K562 (cell line): ENCODE data around the gene IGDCC3. TPM values are rescaled to one million over a fixed set of nuclear protein-coding genes. Genes with fewer than 3 reads are reported as not detected.

Experiments
- ATAC-seq: fragments of 200-7000 bp; cut with Tn5 transposase; 3 replicates; pipeline ENCODE4 v1.9.1; 2020; ENCODE audit warnings: moderate library complexity
- BruUV-seq: library from RNA; stranded (reverse); fragments of 400-500 nt; replicated peaks from 2 replicates; lab custom pipeline; 2021; lab: Mats Ljungman, UMichigan
- CTCF ChIA-PET: fragments of 300-600 bp; formaldehyde crosslinking; extraction: SDS; loops from one replicate; lab custom pipeline; 2021; ENCODE audit warnings: low intra/inter-chr PET ratio; lab: Yijun Ruan, JAX
- POLR2A ChIA-PET: fragments of 300-600, 350-650 bp; sonication (Branson Sonifier 250); formaldehyde crosslinking; extraction: SDS; loops from one replicate; lab custom pipeline; 2021; ENCODE audit warnings: antibody characterized with exemption, inconsistent platforms; lab: Yijun Ruan, JAX
- DNase-seq, 4 experiments: peaks; one replicate each; pipeline versions ENCODE4 v3.0.0 to v3.0.0-alpha.2; 2011 to 2018; ENCODE audit warnings: low spot score in 3 of 4, mixed read lengths in 3 of 4; ENCODE audit errors: extremely low read depth in 1 of 4
- FAIRE-seq: peaks from 2 replicates; lab custom pipeline; 2011; peaks lifted over from hg19 to GRCh38; lab: Jason Lieb, UNC
- H2AFZ ChIP-seq: 2 replicates; pipeline ENCODE4 v1.6.0; 2011; ENCODE audit warnings: low read depth, low read length, control low read depth, inconsistent platforms
- H3K27ac ChIP-seq: fragments of 200-600 bp; 3 replicates; pipeline ENCODE4 v1.8.0; 2011; ENCODE audit warnings: low read depth, mild to moderate bottlenecking, control low read depth, inconsistent platforms, low read length, moderate library complexity, mixed read lengths; ENCODE audit errors: extremely low read depth
- H3K27me3 ChIP-seq, 2 experiments: fragments of 300-600 bp in 1 of 2; 2 replicates in 1 of 2; 3 replicates in 1 of 2; pipeline versions ENCODE4 v1.6.0 to v1.8.0; 2011; ENCODE audit warnings: inconsistent platforms in 2 of 2, low read length in 2 of 2, mild to moderate bottlenecking in 1 of 2, mixed read lengths in 1 of 2, moderate library complexity in 1 of 2; ENCODE audit not compliant: control insufficient read depth in 2 of 2, insufficient read depth in 2 of 2
- H3K36me3 ChIP-seq: fragments of 300-600 bp; 3 replicates; pipeline ENCODE4 v1.8.0; 2011; ENCODE audit warnings: mild to moderate bottlenecking, low read length, inconsistent platforms; ENCODE audit not compliant: control insufficient read depth, insufficient read depth
- H3K4me1 ChIP-seq, 2 experiments: fragments of 200-600 bp in 1 of 2; replicated peaks in 1 of 2; 2 replicates in 1 of 2; 3 replicates in 1 of 2; pipeline versions ENCODE4 v1.5.1 to v1.8.0; 2011; ENCODE audit warnings: inconsistent platforms in 2 of 2, low read length in 2 of 2, mild to moderate bottlenecking in 1 of 2, mixed read lengths in 1 of 2, moderate library complexity in 1 of 2; ENCODE audit not compliant: control insufficient read depth in 2 of 2, insufficient read depth in 2 of 2
- H3K4me2 ChIP-seq: 2 replicates; pipeline ENCODE4 v1.6.1; 2011; ENCODE audit warnings: low read length, control low read depth, inconsistent platforms, mixed read lengths; ENCODE audit not compliant: insufficient read depth
- H3K4me3 ChIP-seq: fragments of 200-600 bp; sonication (generic), shearing (Covaris generic); 2 replicates; pipeline ENCODE4 v1.5.1; 2016; ENCODE audit warnings: control low read depth, inconsistent platforms
- H3K79me2 ChIP-seq: fragments of 200-600 bp; 3 replicates; pipeline ENCODE4 v1.8.0; 2011; ENCODE audit warnings: low read length, inconsistent platforms; ENCODE audit not compliant: control insufficient read depth, insufficient read depth
- H3K9ac ChIP-seq, 2 experiments: 2 replicates each; pipeline versions ENCODE4 v1.6.0 to v1.6.1; 2011; ENCODE audit warnings: low read depth in 2 of 2, low read length in 2 of 2, control low read depth in 1 of 2, inconsistent platforms in 1 of 2, mild to moderate bottlenecking in 1 of 2, mixed read lengths in 1 of 2; ENCODE audit not compliant: insufficient read depth in 1 of 2
- H3K9me1 ChIP-seq: one replicate; pipeline ENCODE4 v1.6.0; 2011; ENCODE audit warnings: inconsistent platforms, mild to moderate bottlenecking, low read length, moderate library complexity; ENCODE audit not compliant: control insufficient read depth, insufficient read depth
- H3K9me3 ChIP-seq: replicated peaks from 2 replicates; pipeline ENCODE4 v1.5.1; 2011; ENCODE audit warnings: low read depth, low read length, inconsistent platforms; ENCODE audit not compliant: control insufficient read depth, insufficient read depth
- H4K20me1 ChIP-seq: replicated peaks from 2 replicates; pipeline ENCODE4 v1.6.1; 2011; ENCODE audit warnings: low read length, inconsistent platforms, mixed read lengths; ENCODE audit not compliant: control insufficient read depth, insufficient read depth
- ETV1 ChIP-seq: fragments of 450-650 bp; conservative IDR thresholded peaks from 2 replicates; pipeline ENCODE4 v1.6.1; 2016; ENCODE audit warnings: missing genetic modification characterization, control low read depth, low read depth, missing compliant biosample characterization
- LCOR ChIP-seq: sonication (generic); formaldehyde crosslinking; IDR thresholded peaks from 2 replicates; pipeline ENCODE4 v1.8.0; 2022; ENCODE audit warnings: mild to moderate bottlenecking, missing genetic modification reagents
- NR2C1 ChIP-seq, 2 experiments: fragments of 450-650 bp; IDR thresholded peaks; 2 replicates each; pipeline ENCODE4 v1.6.1; 2017; ENCODE audit warnings: mild to moderate bottlenecking in 2 of 2, antibody characterized with exemption in 1 of 2, inconsistent platforms in 1 of 2, missing compliant biosample characterization in 1 of 2, missing genetic modification characterization in 1 of 2
- PHB2 ChIP-seq: fragments of 450-650 bp; IDR thresholded peaks from 2 replicates; pipeline ENCODE4 v1.6.1; 2017; ENCODE audit warnings: low read depth
- ZBTB8A ChIP-seq: fragments of 450-650 bp; IDR thresholded peaks from 2 replicates; pipeline ENCODE4 v1.6.1; 2018; ENCODE audit warnings: mild to moderate bottlenecking, moderate library complexity; ENCODE audit not compliant: partially characterized antibody
- ZNF408 ChIP-seq: fragments of 250-450 bp; sonication (Bioruptor Pico); IDR thresholded peaks from 2 replicates; pipeline ENCODE4 v1.4.0; 2020; ENCODE audit warnings: low read depth, mild to moderate bottlenecking, moderate library complexity
- WGBS: fragments of 100-300 bp; shearing (Covaris generic); methylation state at CpG from one replicate; pipeline ENCODE4 v1.1.6; 2016; ENCODE audit warnings: low coverage, mixed read lengths; ENCODE audit not compliant: insufficient coverage; ENCODE audit errors: missing lambda C conversion rate; 5-methylcytosine and 5-hydroxymethylcytosine counted together
- in situ Hi-C: fragments of 300-500 bp; cut with MboI; formaldehyde crosslinking; loops from 4 replicates; pipeline ENCODE4 v1.15.0; 2018; ENCODE audit warnings: inconsistent platforms, mixed read lengths
- intact Hi-C: fragments of 100-400 bp; cut with micrococcal nuclease; formaldehyde crosslinking; loops from 2 replicates; pipeline ENCODE4 v1.14.2; 2022
- polyA plus RNA-seq, 8 experiments: library from polyadenylated mRNA; depleted of rRNA in 4 of 8; stranded (reverse) in 5 of 8; unstranded in 3 of 8; fragments of >200 nt; fragmentation: Nextera tagmentation in 2 of 8; fragmentation: Illumina TruSeq in 1 of 8; extraction: Ambion mirVana in 2 of 8; extraction: Trizol in 1 of 8; gene quantifications; 2 replicates each; pipeline versions ENCODE4 v1.2.1 to v1.2.3, GENCODE V29; 2011 to 2014; ENCODE audit warnings: inconsistent platforms in 1 of 8, missing spikeins in 1 of 8
- total RNA-seq, 7 experiments: library from RNA; depleted of rRNA in 6 of 7; stranded (reverse); fragments of >200 nt in 6 of 7; fragmentation: Illumina TruSeq in 2 of 7; extraction: Trizol in 2 of 7; gene quantifications; 2 replicates each; pipeline versions ENCODE4 v1.2.1 to v1.2.3, GENCODE V29; 2011 to 2021; ENCODE audit warnings: low replicate concordance in 1 of 7
- TF ChIP-seq, protein P1 (sequence below): fragments of 250-450 bp; sonication (Bioruptor Pico); IDR thresholded peaks from 2 replicates; pipeline ENCODE4 v1.5.0; 2022; ENCODE audit warnings: mild to moderate bottlenecking

Gene IGDCC3
- total and polyA plus RNA-seq, 9 of the 15 experiments (the other 6 are each of a cell fraction or from before 2014, with no cell fraction given) = not detected

DNA sequence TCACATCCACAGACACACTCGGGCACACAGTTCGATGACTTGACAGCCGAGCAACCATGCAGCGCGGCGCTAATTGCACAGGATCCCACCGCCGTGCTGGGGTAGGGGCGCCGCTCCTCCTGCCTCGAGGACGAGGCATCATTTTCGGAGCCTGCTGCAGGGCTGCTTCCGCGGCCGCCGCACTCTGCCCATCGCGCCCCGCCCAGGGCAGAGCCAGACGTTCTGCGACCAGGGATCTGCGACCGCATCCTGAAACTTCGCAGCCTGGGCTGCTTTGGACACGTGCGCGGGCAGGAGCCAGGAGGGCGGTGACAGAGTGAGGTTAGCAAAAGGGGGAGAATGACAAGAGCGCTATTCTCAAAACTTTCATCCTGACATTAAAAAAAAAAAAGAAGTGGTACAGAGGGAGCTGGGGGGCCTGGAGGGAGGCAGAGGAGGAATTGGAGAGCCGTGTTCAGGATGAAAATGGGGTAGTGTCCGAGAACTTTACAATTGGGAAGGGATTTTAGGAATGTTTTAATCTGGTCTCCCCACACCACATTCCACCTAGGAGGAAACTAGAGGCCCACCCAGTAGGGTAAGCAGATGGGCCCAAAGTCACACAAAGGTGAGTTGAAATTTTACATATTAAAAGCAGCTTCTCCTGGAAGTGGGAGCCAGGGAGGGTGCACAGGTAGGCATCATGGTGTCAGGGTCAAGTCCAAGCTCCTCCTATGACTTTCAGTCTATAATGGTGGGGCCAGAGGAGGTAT, 15.9 kb downstream of the IGDCC3 start:
- intact Hi-C loops (no loop called here), in situ Hi-C loops (no loop called here)
- Histone ChIP-seq H3K27ac (no peak overlapping the region), H3K4me3 (no peak overlapping the region), H3K4me2 (no peak overlapping the region), H3K79me2 (no peaks in the 10 kb centered on the region), H3K27me3 (peaks cover 13 to 37% of the 10 kb centered on the region in 2 experiments; a peak in 3 of 5 replicates), H3K4me1 (peaks cover 0 to 5% of the 10 kb centered on the region in 2 experiments; a peak in 2 of 5 replicates), H3K9ac (no peak overlapping the region), H3K9me1 (no peaks in the 10 kb centered on the region), H3K36me3 (no peaks in the 10 kb centered on the region), H3K9me3 (no peaks in the 10 kb centered on the region), H2AFZ (no peak overlapping the region), H4K20me1 (no peaks in the 10 kb centered on the region)
- TF ChIP-seq, protein P1, sequence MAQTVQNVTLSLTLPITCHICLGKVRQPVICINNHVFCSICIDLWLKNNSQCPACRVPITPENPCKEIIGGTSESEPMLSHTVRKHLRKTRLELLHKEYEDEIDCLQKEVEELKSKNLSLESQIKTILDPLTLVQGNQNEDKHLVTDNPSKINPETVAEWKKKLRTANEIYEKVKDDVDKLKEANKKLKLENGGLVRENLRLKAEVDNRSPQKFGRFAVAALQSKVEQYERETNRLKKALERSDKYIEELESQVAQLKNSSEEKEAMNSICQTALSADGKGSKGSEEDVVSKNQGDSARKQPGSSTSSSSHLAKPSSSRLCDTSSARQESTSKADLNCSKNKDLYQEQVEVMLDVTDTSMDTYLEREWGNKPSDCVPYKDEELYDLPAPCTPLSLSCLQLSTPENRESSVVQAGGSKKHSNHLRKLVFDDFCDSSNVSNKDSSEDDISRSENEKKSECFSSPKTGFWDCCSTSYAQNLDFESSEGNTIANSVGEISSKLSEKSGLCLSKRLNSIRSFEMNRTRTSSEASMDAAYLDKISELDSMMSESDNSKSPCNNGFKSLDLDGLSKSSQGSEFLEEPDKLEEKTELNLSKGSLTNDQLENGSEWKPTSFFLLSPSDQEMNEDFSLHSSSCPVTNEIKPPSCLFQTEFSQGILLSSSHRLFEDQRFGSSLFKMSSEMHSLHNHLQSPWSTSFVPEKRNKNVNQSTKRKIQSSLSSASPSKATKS (CRISPR knock-in tag) = no peak
- TF ChIP-seq LCOR = no peak
- TF ChIP-seq ZNF408 (CRISPR knock-in tag) = no peak
- TF ChIP-seq NR2C1 (IDR thresholded peaks at IDR 0.05) = no peak
- no peak for TF ChIP-seq NR2C1 (tag; IDR thresholded peaks at IDR 0.05)
- TF ChIP-seq PHB2 = no peak
- no peak for TF ChIP-seq ETV1
- TF ChIP-seq ZBTB8A = no peak
- 31% methylated on average over 16 of the region's 32 CpGs for WGBS
- ATAC-seq = no peak
- no peak for DNase-seq
- ChIA-PET POLR2A (interaction anchor here (1.1 kb wide), 1 partner anchor 12 kb away, joined by 4 read pairs; no protein-coding TSS in a partner anchor), CTCF (no interaction called here)
- no peak for FAIRE-seq
- no TSS peak for BruUV-seq
